ENCODE results near the gene CNIH1.
"Not testable (repeated sequence)": the region's sequence is repeated elsewhere in the genome, so short reads cannot be mapped to it uniquely, and the experiment has no call there.

The CNIH1 gene

DNA sequence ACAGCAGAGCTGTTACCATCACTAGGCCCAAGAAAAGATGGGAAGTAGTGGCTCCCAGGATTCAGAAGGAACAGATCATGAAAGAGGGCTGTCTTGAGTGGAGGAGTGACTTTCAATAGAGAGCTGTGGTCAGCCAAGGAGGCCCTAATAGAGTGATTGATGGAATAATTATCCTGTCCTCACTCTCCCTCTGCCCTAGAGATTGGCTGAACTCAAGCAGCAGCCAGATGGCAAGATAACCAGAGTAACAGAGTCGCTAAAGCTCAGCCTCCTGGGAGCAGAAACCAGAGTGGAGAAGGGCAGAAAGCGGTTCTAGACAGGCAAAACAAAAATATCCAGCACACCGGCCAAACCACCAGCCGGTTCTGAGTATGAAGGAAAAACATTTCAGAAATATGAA is 24.5 kb upstream of the CNIH1 start:
- no peak for DNase-seq

- no peak for DNase-seq
Observed at GRCh38 chr14:54462048-54462447, 20.9 kb upstream of the CNIH1 start.

GRCh38 chr14:54459106-54459505 is 17.9 kb upstream of the CNIH1 start:
- DNase-seq, result no peak

GRCh38 chr14:54458536-54458935 is 17.4 kb upstream of the CNIH1 start:
- DNase-seq, result not testable (repeated sequence)

DNA sequence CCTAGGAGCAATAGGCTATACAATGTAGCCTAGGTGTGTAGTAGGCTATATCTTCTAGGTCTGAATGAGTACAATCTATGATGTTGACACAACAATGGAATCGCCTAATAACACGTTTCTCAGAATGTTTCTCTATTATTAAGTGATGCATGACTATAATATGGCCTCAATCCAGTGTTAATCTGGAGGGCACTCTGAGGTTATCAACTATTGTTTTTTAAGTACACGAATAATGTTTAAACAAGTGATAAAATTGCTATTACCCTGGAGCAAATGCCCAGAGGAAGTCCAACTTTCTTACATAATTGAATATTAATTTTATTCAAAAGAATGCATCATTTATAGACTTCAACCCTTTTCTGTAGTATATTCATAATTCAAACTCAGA is 16.4 kb upstream of the CNIH1 start:
- DNase-seq, result no peak

GRCh38 chr14:54456820-54457608 is 15.8 kb upstream of the CNIH1 start:
- not testable (repeated sequence) for DNase-seq

GRCh38 chr14:54455363-54455762 is 14.2 kb upstream of the CNIH1 start:
- no peak for DNase-seq

DNA sequence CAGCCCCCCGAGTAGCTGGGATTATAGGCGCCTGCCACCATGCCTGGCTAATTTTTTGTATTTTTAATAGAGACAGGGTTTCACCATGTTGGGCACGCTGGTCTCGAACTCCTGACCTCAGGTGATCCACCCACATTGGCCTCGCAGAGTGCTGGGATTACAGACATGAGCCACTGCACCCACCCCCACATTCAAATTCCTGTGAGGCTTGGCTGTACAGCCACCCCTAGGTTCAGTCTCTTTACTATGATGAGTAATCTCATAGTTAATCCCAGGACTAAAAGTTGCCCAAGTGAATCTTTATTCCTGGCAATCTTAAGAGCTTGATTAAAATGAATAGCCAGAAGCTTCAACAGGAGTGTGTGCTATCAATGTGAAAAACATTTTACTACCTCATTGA is 12.8 kb upstream of the CNIH1 start:
- DNase-seq, result not testable (repeated sequence)

- DNase-seq, result no peak
Observed at GRCh38 chr14:54453252-54453651, 12.1 kb upstream of the CNIH1 start.

GRCh38 chr14:54451961-54452360 is 10.8 kb upstream of the CNIH1 start:
- no peak for DNase-seq

DNA sequence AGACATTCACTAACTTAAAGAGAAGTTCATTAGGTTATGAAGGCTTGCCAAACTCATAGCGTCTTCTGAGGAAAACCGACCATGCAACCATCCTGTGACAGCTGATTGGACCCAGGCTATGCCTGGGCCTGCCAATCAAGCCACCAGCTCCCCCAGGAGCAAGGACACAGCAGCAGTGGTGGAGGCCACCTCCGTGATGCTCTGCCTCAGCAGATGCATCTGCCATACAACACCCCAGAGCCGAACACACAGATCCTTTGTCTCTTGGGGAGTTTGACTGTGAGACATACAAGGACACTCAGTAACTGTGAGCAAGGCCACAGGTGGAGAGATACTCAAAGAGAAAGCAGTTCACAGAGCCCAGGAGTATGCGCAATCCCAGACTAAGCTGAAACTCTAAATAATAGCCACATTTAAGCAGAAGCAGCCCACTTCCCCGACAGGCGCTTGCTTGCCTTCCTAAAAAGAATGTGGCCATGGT is 10.0 kb upstream of the CNIH1 start:
- DNase-seq, result no peak

DNA sequence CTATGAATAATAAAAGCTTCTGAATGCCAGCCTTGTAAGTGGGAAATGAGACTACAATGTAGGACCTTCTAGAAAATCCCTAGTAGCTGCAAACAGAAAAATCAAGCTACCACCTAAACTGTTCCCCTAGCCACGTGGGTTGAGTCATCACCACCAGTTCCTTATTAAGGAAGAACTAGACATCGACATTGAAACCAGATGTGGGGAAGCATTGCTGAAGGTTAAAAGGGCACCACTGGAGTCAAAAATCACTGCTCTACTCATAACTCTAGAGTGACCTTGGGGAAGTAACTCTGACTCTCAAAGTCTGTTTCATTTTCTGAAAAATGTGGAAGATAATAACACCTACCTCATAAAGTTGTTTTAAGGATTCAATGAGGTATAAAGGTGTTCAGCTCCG is 9.4 kb upstream of the CNIH1 start:
- DNase-seq, result no peak

DNA sequence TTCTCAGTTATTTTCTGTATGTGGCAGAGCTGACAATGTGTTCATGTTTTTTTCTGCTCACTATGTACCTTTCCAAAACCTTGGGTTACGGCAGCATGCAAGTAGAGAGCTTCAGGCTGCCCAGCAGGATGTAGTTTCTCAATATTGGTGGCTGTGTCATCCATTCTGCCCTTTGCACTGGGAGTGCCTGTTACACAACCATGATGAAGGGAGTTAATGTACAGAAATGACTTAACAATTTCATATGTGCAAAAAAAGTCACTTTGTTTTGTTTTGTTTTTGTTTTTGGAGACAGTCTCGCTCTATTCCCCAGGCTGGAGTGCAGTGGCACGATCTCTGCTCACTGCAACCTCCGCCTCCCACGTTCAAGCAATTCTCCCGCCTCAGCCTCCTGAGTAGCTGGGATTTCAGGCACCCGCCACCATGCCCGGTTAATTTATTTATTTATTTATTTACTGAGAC is 6.1 kb upstream of the CNIH1 start:
- no peak for DNase-seq

- DNase-seq, result no peak
Observed at GRCh38 chr14:54446161-54446693, 5.1 kb upstream of the CNIH1 start.

GRCh38 chr14:54444681-54445080 is 3.5 kb upstream of the CNIH1 start:
- DNase-seq, result no peak

DNA sequence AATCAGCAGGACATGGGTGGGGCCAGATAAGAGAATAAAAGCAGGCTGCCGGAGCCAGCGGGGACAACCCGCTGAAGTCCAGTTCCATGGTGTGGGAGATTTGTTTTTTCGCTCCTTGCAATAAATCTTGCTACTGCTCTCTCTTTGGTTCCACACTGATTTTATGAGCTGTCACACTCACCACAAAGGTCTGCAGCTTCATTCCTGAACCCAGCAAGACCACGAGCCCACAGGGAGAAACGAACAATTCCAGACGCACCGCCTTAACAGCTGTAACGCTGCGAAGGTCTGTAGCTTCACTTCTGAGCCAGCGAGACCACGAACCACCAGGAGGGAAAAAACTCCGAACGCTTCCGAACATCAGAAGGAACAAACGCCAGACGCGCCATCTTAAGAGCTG is 2.8 kb upstream of the CNIH1 start:
- DNase-seq, result no peak

DNA sequence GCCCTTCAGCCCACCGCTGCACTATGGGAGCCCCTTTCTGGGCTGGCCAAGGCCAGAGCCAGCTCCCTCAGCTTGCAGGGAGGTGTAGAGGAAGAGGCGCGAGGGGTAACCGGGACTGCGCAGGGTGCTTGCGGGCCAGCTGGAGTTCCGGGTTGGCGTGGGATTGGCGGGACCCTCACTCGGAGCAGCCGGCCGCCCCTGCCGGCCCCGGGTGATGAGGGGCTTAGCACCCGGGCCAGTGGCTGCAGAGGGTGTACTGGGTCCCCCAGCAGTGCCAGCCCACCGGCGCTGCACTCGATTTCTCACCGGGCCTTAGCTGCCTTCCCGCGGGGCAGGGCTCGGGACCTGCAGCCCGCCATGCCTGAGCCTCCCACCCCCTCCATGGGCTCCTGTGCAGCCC is 1.8 kb upstream of the CNIH1 start:
- not testable (repeated sequence) for DNase-seq

DNA sequence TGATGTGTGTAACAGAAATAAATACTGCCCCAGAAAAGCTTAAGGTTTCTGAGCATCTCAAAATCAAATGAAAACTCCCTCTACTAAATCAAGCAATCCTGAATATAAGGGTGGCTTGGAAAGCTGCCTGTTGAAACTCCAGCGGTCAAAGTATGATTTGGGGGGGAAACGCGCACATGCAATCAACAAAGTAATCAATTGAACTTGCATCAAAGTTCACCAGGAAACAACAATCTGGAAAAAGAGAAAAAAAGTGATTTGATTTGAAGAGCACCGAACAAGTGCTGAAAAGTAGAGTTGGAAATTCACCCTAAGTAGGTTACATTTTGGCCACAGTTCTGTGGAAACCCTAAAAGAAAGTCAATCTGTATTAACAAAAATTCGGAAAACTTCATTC is 700 bp downstream of the CNIH1 start:
- DNase-seq, result no peak

- DNase-seq, result no peak
Observed at GRCh38 chr14:54440037-54440436, 1.1 kb downstream of the CNIH1 start.

- no peak for DNase-seq
Observed at GRCh38 chr14:54438703-54439102, 2.5 kb downstream of the CNIH1 start.

GRCh38 chr14:54437954-54438353 is 3.2 kb downstream of the CNIH1 start:
- not testable (repeated sequence) for DNase-seq

DNA sequence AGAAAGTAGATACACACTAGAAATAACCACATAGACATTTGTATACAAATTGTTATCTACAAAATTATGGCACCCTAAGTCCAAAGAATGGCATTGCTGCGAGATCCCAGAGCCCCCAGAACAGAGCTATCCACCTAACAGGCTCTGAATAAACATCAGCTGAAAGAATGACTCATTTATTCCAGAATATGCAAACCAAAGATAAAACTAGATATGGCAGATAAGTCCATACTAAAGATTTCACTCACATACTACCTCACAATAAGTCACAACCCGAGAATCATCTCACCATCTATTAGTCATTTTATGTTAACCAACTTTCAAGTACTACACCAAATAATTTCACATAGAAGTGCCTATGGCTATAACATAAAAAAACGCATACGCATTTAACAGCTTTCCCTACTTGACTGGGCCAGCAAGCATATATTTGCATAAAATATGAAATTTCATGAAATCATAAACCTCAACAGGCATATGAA is 5.6 kb downstream of the CNIH1 start:
- no peak for DNase-seq

- DNase-seq, result no peak
Observed at GRCh38 chr14:54428527-54428926, 12.6 kb downstream of the CNIH1 start.

- no peak for DNase-seq
Observed at GRCh38 chr14:54427871-54428270, 13.3 kb downstream of the CNIH1 start.
